Cardiac fibroblast (primary cell): ENCODE measurements around the gene CT47A1.
"Not testable (repeated sequence)": the region's sequence is repeated elsewhere in the genome, so short reads cannot be mapped to it uniquely, and the experiment has no call there.

Experiments used
- DNase-seq, 2 donors: peaks; one replicate each; pipeline versions ENCODE4 v3.0.0 to v3.0.0-alpha.2; 2010; ENCODE audit warnings: low read depth in 2 of 2
- H3K4me3 ChIP-seq, 2 donors: replicated peaks in 1 of 2; 1 replicate in 1 of 2; 2 replicates in 1 of 2; pipeline ENCODE4 v1.5.1; 2011; ENCODE audit warnings: low read depth in 2 of 2, low read length in 2 of 2, mild to moderate bottlenecking in 2 of 2, moderate library complexity in 1 of 2
- TF ChIP-seq, protein P1 (sequence below): IDR thresholded peaks from one replicate; pipeline ENCODE4 v1.5.1; 2011; ENCODE audit warnings: low read depth, mild to moderate bottlenecking, low read length, inconsistent platforms

The CT47A1 gene

GRCh38 chrX:121010218-121010617, 24.7 kb upstream of the CT47A1 start:
- peak; percentile 14 to 23 for DNase-seq

GRCh38 chrX:121009764-121010163, 24.2 kb upstream of the CT47A1 start:
- TF ChIP-seq, protein P1, sequence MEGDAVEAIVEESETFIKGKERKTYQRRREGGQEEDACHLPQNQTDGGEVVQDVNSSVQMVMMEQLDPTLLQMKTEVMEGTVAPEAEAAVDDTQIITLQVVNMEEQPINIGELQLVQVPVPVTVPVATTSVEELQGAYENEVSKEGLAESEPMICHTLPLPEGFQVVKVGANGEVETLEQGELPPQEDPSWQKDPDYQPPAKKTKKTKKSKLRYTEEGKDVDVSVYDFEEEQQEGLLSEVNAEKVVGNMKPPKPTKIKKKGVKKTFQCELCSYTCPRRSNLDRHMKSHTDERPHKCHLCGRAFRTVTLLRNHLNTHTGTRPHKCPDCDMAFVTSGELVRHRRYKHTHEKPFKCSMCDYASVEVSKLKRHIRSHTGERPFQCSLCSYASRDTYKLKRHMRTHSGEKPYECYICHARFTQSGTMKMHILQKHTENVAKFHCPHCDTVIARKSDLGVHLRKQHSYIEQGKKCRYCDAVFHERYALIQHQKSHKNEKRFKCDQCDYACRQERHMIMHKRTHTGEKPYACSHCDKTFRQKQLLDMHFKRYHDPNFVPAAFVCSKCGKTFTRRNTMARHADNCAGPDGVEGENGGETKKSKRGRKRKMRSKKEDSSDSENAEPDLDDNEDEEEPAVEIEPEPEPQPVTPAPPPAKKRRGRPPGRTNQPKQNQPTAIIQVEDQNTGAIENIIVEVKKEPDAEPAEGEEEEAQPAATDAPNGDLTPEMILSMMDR, result no peak
- no peak for DNase-seq

More at GRCh38 chrX:121010218-121010617, 24.7 kb upstream of the CT47A1 start:
- H3K4me3 ChIP-seq, result no peak overlapping the region
- TF ChIP-seq, protein P1, result no peak

GRCh38 chrX:121008920-121009319, 23.4 kb upstream of the CT47A1 start:
- TF ChIP-seq, protein P1, result no peak
- peak; percentile 59 for DNase-seq

More at GRCh38 chrX:121009764-121010163, 24.2 kb upstream of the CT47A1 start:
- no peak overlapping the region for H3K4me3 ChIP-seq

GRCh38 chrX:121000589-121000988, 15.0 kb upstream of the CT47A1 start:
- DNase-seq, result peak; percentile 39 to 58
- no peak overlapping the region for H3K4me3 ChIP-seq
- TF ChIP-seq, protein P1, result peak; percentile 27

More at GRCh38 chrX:121008920-121009319, 23.4 kb upstream of the CT47A1 start:
- no peak overlapping the region for H3K4me3 ChIP-seq

DNA sequence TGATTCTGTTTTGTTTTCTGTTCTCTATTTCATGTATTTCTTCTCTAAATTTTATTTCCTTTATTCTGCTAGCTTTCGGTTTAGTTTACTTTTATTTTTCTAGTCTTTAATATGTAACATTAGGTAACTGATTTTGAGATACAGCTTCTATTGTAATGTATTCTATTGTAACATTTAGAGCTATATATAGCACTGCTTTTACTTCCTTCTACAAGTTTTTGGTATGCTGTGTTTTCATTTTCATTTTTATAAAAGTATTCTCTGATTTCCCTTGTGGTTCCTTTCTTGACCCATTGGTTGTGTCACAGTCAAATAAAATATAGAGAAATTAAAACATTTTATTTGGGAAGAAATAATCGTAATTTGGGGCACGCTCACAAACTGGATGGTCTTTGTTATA, 13.9 kb upstream of the CT47A1 start:
- no peak for DNase-seq
- H3K4me3 ChIP-seq, result no peak overlapping the region
- TF ChIP-seq, protein P1, result no peak

DNA sequence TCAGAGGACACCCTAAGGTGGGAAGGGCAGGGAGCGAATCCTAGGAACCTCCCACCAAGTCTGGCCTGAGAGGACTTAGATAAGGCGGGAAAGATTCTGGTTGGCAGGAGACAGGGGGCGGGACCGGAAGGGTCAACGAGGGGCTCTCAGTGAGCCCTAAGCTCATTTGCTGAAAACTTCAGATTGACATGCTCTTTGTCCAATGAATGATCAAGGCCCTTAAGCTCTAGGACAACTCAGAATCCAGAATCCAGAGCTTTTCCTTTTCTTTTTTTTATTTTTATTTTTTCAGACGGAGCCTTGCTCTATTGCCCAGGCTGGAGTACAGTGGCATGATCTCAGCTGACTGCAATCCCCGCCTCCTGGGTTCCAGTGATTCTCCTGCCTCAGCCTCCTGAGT, 29.1 kb downstream of the CT47A1 start, which contains the start of gene CT47A7:
Gene CT47A7 (minus strand): TSS at position 101 of the 400 bp plus-strand sequence. CDS start 255 bp downstream, outside the sequence.
- H3K4me3 ChIP-seq, DNase-seq: not testable (repeated sequence)
